Caco-2 (cell line): ENCODE data around the gene PLB1. TPM values are rescaled to one million over a fixed set of nuclear protein-coding genes. Genes with fewer than 3 reads are reported as not detected.

Experiments used
- BruUV-seq: library from RNA; stranded (reverse); fragments of 400-500 nt; replicated peaks from 2 replicates; lab custom pipeline; 2021; lab: Mats Ljungman, UMichigan
- CTCF ChIA-PET: fragments of 300-600 bp; sonication (Branson Sonifier 250); formaldehyde crosslinking; loops from one replicate; lab custom pipeline; 2022; ENCODE audit warnings: antibody characterized with exemption; lab: Charles Lee
- POLR2A ChIA-PET: fragments of 300-600 bp; sonication (Branson Sonifier 250); formaldehyde crosslinking; loops from one replicate; lab custom pipeline; 2022; ENCODE audit warnings: antibody characterized with exemption; lab: Charles Lee
- DNase-seq, 2 experiments: peaks; one replicate each; pipeline versions ENCODE4 v3.0.0 to v3.0.0-alpha.2; 2020 to 2022
- H3K27me3 ChIP-seq: replicated peaks from 2 replicates; pipeline ENCODE4 v1.6.0; 2011; ENCODE audit warnings: low read length; ENCODE audit not compliant: control insufficient read depth, insufficient read depth
- H3K36me3 ChIP-seq: 2 replicates; pipeline ENCODE4 v1.5.1; 2011; ENCODE audit warnings: low read length; ENCODE audit not compliant: control insufficient read depth, insufficient read depth
- H3K4me1 ChIP-seq: fragments of 250-450 bp; sonication (Bioruptor Pico); 2 replicates; pipeline ENCODE4 v1.5.1; 2020; ENCODE audit warnings: mild to moderate bottlenecking
- H3K4me3 ChIP-seq: 2 replicates; pipeline ENCODE4 v1.5.1; 2011; ENCODE audit warnings: low read depth, mild to moderate bottlenecking, control low read depth, low read length
- H3K9me3 ChIP-seq: fragments of 250-450 bp; sonication (Bioruptor Pico); 2 replicates; pipeline ENCODE4 v1.5.1; 2020; ENCODE audit warnings: mild to moderate bottlenecking, moderate library complexity
- H3K27ac Mint-ChIP-seq: one replicate; pipeline ENCODE4 v1.8.0; 2022; ENCODE audit warnings: mixed read lengths; ENCODE audit not compliant: unreplicated experiment
- H3K27me3 Mint-ChIP-seq: one replicate; pipeline ENCODE4 v1.8.0; 2022; ENCODE audit warnings: mixed read lengths; ENCODE audit not compliant: insufficient read depth, unreplicated experiment
- H3K36me3 Mint-ChIP-seq: one replicate; pipeline ENCODE4 v1.8.0; 2022; ENCODE audit warnings: mild to moderate bottlenecking, mixed read lengths; ENCODE audit not compliant: insufficient read depth, unreplicated experiment
- H3K4me1 Mint-ChIP-seq: one replicate; pipeline ENCODE4 v1.8.0; 2022; ENCODE audit warnings: low read depth, mixed read lengths; ENCODE audit not compliant: unreplicated experiment
- H3K4me3 Mint-ChIP-seq: one replicate; pipeline ENCODE4 v1.8.0; 2022; ENCODE audit warnings: mild to moderate bottlenecking, moderate library complexity, mixed read lengths; ENCODE audit not compliant: unreplicated experiment
- H3K9me3 Mint-ChIP-seq: one replicate; pipeline ENCODE4 v1.8.0; 2022; ENCODE audit warnings: mixed read lengths; ENCODE audit not compliant: unreplicated experiment
- intact Hi-C: fragments of 100-400 bp; cut with micrococcal nuclease; formaldehyde crosslinking; loops from one replicate; pipeline ENCODE4 v1.10.0; 2022; ENCODE audit not compliant: unreplicated experiment
- total RNA-seq: library from RNA; stranded (reverse); gene quantifications from 2 replicates; pipeline ENCODE4 v1.2.3, GENCODE V29; 2022
- TF ChIP-seq, protein P1 (sequence below), 2 experiments: fragments of 200-600 bp in 1 of 2; IDR thresholded peaks; 1 replicate in 1 of 2; 2 replicates in 1 of 2; pipeline versions ENCODE4 v1.5.1 to v1.8.0; 2011 to 2022; ENCODE audit warnings: antibody characterized with exemption in 1 of 2, control low read depth in 1 of 2, inconsistent platforms in 1 of 2, low read depth in 1 of 2, low read length in 1 of 2, mild to moderate bottlenecking in 1 of 2, moderate library complexity in 1 of 2; ENCODE audit not compliant: insufficient read depth in 1 of 2, severe bottlenecking in 1 of 2, unreplicated experiment in 1 of 2

Gene PLB1
- total RNA-seq, 1 experiment from 2014 or later = 2.8 TPM

DNA sequence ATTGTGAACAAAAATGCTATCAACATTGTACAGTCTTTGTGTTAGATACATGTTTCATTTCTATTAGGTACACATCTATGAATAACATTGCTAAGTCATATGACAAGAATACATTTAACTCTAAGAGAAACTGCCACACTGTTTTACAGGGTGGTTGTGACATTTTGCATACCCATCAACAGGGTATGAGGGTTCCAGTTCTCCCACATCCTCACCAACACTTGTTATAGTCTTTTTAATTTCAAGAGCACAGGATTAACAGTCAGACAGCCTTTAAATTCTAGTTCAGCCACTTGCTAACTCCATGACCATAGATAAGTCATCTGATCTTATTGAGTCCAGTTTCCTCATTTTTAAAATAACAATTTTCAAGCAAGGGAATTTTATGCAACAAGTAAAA lies 163.3 kb downstream of the PLB1 start:
- H3K36me3 ChIP-seq = no peaks in the 10 kb centered on the region
- H3K36me3 Mint-ChIP-seq = no peaks in the 10 kb centered on the region
- BruUV-seq = no TSS peak
- no peaks in the 10 kb centered on the region for H3K27me3 ChIP-seq
- ChIA-PET CTCF (no interaction called here), POLR2A (no interaction called here)
- H3K27ac Mint-ChIP-seq = no peak overlapping the region
- H3K9me3 Mint-ChIP-seq = no peaks in the 10 kb centered on the region
- H3K4me3 ChIP-seq = no peak overlapping the region
- H3K9me3 ChIP-seq = no peaks in the 10 kb centered on the region
- H3K4me3 Mint-ChIP-seq = no peak overlapping the region
- H3K27me3 Mint-ChIP-seq = no peaks in the 10 kb centered on the region
- H3K4me1 ChIP-seq = peaks cover 59% of the 10 kb centered on the region
- DNase-seq = no peak
- H3K4me1 Mint-ChIP-seq = peaks cover 47% of the 10 kb centered on the region
- TF ChIP-seq, protein P1, sequence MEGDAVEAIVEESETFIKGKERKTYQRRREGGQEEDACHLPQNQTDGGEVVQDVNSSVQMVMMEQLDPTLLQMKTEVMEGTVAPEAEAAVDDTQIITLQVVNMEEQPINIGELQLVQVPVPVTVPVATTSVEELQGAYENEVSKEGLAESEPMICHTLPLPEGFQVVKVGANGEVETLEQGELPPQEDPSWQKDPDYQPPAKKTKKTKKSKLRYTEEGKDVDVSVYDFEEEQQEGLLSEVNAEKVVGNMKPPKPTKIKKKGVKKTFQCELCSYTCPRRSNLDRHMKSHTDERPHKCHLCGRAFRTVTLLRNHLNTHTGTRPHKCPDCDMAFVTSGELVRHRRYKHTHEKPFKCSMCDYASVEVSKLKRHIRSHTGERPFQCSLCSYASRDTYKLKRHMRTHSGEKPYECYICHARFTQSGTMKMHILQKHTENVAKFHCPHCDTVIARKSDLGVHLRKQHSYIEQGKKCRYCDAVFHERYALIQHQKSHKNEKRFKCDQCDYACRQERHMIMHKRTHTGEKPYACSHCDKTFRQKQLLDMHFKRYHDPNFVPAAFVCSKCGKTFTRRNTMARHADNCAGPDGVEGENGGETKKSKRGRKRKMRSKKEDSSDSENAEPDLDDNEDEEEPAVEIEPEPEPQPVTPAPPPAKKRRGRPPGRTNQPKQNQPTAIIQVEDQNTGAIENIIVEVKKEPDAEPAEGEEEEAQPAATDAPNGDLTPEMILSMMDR (IDR thresholded peaks at IDR 0.05; ENCODE audit: insufficient read depth in 1 of 2, low read depth in 1 of 2, low read length in 1 of 2, severe bottlenecking in 1 of 2, unreplicated experiment in 1 of 2) = no peak
- intact Hi-C loops = no loop called here

DNA sequence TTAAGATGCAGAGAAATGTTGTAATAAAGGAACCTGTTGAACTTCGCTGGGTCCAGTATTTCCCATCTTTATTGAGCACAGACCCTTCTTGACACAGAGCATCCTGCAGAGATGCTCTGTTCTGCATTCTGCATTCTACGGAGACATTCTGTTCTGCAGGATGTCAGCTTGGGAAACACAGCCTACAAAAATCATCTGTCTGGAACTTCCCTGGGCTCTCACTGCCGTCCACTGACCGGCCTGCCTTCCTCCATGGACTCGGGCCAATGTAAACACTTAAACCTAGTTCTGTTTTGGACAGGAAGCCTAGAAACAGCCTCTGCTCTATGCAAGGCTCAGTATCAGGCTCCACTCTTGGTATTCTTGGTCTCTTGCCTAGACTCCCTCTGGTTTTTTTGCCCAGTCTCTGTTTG lies 165.7 kb downstream of the PLB1 start:
- TF ChIP-seq, protein P1 (IDR thresholded peaks at IDR 0.05; ENCODE audit: insufficient read depth in 1 of 2, low read depth in 1 of 2, low read length in 1 of 2, severe bottlenecking in 1 of 2, unreplicated experiment in 1 of 2) = no peak
- DNase-seq = no peak
- H3K9me3 Mint-ChIP-seq = no peaks in the 10 kb centered on the region
- peaks cover 47% of the 10 kb centered on the region for H3K4me1 ChIP-seq
- no peaks in the 10 kb centered on the region for H3K36me3 ChIP-seq
- no peak overlapping the region for H3K4me3 ChIP-seq
- CTCF ChIA-PET = no interaction called here
- H3K4me1 Mint-ChIP-seq = peaks cover 39% of the 10 kb centered on the region
- intact Hi-C loops = loop anchor here (5.0 kb wide), 1 partner anchor 61 kb away; no protein-coding TSS in a partner anchor
- POLR2A ChIA-PET = no interaction called here
- H3K9me3 ChIP-seq = no peaks in the 10 kb centered on the region
- no peak overlapping the region for H3K27ac Mint-ChIP-seq
- H3K27me3 Mint-ChIP-seq = no peaks in the 10 kb centered on the region
- no peak overlapping the region for H3K4me3 Mint-ChIP-seq
- BruUV-seq = no TSS peak
- H3K27me3 ChIP-seq = no peaks in the 10 kb centered on the region
- H3K36me3 Mint-ChIP-seq = peaks cover 6% of the 10 kb centered on the region

DNA sequence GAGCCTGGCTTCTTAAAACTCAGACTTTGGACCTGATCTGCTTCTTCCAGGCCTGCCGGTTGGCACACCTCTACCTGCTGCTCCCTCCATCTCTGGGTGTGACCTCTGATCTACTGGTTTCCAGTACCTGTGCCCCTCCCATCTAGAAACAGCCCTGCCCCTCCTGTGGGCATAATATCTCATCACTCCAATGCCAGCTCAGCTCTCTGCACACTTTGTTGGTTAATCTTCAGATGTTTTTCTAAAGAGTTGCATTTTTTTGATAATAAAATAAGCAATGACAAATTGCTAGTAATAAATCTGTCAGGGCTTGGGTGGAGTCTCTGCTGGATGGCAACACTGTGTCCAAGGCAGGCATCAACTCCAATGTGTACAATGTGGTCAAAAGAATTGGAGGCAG lies 166.2 kb downstream of the PLB1 start:
- ChIA-PET POLR2A (no interaction called here), CTCF (no interaction called here)
- no TSS peak for BruUV-seq
- Mint-ChIP-seq H3K27me3 (no peaks in the 10 kb centered on the region), H3K4me3 (no peak overlapping the region), H3K27ac (no peak overlapping the region), H3K9me3 (no peaks in the 10 kb centered on the region), H3K36me3 (peaks cover 6% of the 10 kb centered on the region), H3K4me1 (peaks cover 34% of the 10 kb centered on the region)
- Histone ChIP-seq H3K4me1 (peaks cover 43% of the 10 kb centered on the region), H3K36me3 (no peaks in the 10 kb centered on the region), H3K27me3 (no peaks in the 10 kb centered on the region), H3K4me3 (no peak overlapping the region), H3K9me3 (no peaks in the 10 kb centered on the region)
- TF ChIP-seq, protein P1 (IDR thresholded peaks at IDR 0.05; ENCODE audit: insufficient read depth in 1 of 2, low read depth in 1 of 2, low read length in 1 of 2, severe bottlenecking in 1 of 2, unreplicated experiment in 1 of 2) = no peak
- intact Hi-C loops = loop anchor here (5.0 kb wide), 1 partner anchor 60 kb away; no protein-coding TSS in a partner anchor
- no peak for DNase-seq
